HG02981 (cell line): Measurements from ENCODE around the gene SPEN.
"Not testable (repeated sequence)": the region's sequence is repeated elsewhere in the genome, so short reads cannot be mapped to it uniquely, and the experiment has no call there.

Experiments
- ATAC-seq: cut with Tn5 transposase; IDR thresholded peaks from one replicate; pipeline ENCODE4 v1.9.1; 2021; ENCODE audit warnings: mild to moderate bottlenecking, moderate library complexity; ENCODE audit not compliant: unreplicated experiment

Gene SPEN

DNA sequence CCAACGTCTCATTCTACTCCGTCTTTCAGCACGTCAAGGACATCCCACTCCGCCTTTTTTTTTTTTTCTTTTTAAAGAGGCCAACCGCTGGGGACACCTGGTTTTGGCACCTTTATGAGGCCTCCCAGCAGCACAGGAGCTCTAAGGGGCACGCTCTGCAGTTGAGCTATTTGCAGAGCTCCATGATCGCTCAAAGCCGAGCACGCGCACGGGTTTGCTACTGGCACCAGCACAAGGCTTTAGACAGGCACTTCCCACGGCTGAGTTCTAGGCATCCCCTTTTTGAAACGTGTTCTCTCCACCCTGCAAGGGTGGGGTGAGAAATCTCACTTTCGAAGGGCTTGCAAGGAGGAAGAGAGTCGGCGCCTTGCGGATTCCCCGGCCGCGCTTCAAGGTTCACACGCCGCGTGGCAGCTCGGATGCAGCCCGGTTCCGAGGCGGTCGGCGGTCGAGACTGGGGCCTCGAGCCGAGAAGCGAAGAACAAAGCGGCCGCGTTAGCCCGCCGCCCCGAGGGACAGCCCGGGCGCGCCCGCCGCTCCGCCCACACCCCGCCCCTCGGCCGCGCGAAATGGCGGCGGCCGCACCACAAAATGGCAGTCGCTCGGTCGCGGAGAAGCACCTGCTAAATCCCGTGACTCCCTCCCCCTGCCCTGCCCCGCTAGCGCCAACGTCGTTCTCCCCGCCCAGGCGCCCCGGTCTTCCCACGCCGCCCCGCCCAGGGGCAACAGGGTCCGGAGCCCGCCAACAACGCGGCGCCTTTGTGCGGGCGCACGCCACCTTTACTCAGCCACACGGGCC, 12.9 kb upstream of the SPEN start:
- ATAC-seq = peak; percentile 48

DNA sequence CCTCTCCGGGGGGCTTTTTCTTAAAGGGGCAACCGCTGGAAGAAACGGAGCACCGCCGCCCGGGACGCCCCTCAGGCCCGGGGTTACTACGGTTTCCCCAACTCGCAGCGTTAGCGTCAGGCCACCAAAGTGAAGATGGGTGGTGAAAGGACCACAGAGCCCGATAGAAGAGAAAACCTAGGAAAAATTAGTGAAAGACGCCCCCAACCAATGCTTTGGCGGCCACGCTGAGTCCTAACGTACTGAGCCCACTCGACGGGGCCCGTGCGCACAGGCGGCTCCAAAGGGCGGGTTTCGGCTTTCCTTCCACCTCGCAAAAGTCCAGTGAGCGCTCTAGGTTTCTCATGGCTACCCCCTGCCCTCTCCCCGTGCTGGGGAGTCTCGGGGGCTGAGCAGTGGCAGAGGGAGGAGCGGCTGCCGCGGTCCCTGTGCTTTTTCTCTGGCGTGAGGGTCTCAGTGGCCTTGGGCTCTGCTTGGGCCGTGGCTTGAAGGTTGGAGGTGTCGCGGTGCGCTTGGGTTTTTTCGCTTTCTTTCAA, 12.2 kb upstream of the SPEN start:
- peak; percentile 1 for ATAC-seq

DNA sequence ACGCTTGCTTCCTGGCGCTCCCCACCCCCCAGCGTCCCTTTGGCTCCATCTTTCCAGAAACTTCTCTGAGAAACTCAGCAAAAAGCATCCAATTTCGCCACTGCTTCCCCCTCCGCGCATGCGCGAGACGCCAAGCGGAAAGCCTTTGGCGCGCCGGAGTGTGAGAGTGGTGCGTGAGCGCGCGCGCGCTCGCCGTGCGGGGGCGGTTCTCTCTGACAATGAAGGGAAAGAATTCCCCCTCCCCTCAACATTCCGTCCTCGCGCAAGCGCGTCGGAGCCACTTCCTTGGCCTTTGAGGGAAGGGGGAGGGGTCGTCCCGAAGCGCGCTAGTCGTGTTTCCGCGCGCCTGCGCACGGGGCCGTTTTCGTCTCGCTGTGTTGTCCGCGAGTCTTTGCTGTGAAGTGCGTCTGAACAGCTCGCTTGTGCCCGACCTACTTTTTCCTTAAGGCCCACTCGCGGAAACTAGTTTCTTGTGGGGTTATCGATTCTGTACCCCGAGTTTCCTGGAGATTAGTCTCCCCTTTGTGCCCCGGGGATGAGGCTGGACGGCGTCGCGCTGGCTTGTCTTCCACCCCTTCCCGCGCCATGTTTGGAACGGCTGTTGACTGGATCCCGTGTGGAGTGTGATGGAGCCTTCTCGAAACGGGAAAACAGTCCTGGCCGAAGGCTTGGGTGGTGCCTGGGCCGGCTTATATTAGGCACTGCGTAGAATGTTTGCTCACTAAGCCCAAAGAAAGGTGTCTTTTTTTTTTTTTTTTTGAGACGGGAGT, 11.6 kb upstream of the SPEN start:
- peak; percentile 44 for ATAC-seq

GRCh38 chr1:15836511-15836771, 11.1 kb upstream of the SPEN start:
- not testable (repeated sequence) for ATAC-seq

DNA sequence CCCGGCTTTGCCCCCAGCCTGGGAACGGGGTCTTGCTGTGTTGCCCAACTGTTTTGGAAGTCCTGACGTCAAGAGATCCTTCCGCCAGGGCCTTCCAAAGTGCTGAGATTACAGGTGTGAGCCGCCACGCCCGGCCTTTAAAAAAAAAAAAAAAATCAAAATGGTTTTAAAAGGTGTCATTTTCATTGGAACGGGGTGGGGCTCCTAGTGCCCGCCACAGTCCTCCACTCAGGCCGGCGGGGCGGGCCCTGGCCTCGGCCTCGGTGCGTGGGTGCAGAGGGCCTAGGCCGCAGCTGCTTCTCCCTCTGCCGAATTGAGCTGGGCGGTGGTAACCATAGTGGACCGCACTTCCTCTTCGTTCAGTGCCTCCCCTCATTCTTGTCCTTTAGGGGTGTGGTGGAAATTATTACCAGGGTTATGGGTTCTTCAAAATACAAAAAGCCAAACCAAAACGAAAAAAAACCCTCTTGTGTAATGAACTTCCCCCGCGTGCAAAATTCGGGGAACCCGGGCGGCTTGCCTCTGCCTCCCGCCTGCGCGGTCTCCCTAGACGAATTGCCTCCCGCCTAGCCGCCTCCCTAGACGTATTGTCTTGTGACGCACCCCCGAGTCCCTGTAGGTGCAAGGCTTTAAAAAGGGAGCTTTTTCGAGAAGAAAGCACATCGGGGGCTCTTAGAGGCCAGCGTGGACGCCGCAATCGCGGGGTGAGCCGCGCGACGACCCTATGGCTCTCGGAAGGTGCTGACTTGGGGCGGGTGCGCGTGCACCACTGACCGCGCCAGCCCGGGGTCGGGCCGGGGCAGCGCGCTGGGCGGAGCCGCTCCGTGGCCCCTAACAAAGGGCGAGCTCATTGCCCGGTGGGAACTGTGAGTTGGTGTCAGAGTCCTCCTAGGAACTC, 10.5 kb upstream of the SPEN start:
- ATAC-seq = no peak

GRCh38 chr1:15837931-15838330, 9.6 kb upstream of the SPEN start:
- ATAC-seq = no peak

GRCh38 chr1:15838721-15839120, 8.8 kb upstream of the SPEN start:
- ATAC-seq = no peak

GRCh38 chr1:15843826-15844572, 3.5 kb upstream of the SPEN start:
- no peak for ATAC-seq

DNA sequence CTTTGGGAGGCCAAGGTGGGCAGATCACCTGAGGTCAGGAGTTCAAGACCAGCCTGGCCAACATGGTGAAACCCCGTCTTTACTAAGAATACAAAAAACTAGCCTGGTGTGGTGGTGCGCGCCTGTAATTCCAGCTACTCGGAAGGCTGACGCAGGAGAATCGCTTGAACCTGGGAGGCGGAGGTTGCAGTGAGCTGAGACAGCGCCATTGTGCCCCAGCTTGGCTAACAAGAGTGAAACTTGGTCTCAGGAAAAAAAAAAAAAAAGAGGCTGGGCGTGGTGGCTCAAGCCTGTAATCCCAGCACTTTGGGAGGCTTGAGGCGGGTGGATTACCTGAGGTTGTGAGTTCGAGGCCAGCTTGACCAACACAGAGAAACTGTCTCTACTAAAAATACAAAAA, 1.5 kb upstream of the SPEN start:
- ATAC-seq = not testable (repeated sequence)

GRCh38 chr1:15847893-15848142, 311 bp downstream of the SPEN start:
- peak; percentile 7 for ATAC-seq

- peak; percentile 9 for ATAC-seq
These were observed 829 bp downstream of the SPEN start for GRCh38 chr1:15848143-15848928.

GRCh38 chr1:15848929-15849774, 1.6 kb downstream of the SPEN start:
- ATAC-seq = no peak

GRCh38 chr1:15849775-15850324, 2.3 kb downstream of the SPEN start:
- no peak for ATAC-seq

DNA sequence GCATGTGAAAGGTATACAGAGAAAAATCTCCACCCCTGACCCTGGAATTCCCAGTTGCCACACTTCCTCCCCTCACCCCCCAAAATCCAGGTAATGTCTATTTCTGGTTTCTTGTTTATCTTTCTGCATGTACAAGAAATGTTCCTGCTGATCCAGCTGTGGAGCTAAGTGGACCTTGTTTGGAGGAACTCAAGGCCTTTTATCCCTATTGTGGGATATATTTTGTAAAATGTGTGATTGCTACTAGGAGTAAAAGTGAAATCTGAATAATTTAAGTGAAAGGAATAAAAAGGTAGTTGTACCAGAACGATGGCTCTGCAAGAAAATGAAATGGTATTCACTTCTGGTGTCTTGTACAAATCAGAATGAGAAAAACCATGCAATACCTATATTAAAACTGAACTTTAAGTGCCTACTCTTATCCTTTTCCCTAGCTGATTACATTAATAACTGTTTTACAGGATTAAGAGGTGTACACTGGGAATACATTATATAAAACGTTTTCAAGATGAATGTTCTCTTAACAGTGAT, 3.0 kb downstream of the SPEN start:
- no peak for ATAC-seq

DNA sequence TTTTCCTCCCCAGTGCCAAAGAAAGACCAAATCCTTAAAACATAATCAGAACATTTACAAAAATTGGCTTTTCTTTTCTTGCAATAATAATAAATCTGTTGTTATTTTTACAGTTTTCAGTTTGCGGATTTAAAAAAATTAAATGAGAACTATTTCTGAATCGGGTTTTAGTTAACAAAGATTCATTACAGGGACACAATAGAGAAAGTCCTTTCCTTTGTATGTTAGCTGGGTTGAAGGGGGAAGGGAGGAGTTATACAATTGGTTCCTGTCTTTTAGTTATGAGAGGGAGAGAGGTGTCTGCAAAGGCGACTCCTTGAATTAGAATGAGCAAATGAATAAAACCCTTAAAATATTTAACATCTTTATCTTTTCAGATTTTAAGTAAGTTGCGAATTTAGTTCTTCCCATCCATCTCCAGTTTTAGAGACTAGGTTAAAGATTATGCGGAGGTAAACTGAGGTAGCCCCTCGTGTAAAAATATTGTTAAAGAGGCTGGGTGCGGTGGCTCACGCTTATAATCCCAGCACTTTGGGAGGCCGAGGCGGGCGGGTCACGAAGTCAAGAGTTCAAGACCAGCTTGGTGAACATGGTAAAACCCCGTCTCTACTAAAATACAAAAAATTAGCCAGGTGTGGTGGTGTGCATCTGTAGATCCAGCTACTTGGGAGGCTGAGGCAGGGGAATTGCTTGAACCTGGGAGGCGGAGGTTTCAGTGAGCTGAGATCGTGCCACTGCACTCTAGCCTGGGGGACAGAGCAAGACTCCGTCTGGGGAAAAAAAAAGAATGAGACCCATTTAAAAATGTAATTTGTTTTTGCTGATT, 3.9 kb downstream of the SPEN start:
- ATAC-seq = no peak

- no peak for ATAC-seq
These were observed 4.7 kb downstream of the SPEN start for GRCh38 chr1:15852036-15852827.

DNA sequence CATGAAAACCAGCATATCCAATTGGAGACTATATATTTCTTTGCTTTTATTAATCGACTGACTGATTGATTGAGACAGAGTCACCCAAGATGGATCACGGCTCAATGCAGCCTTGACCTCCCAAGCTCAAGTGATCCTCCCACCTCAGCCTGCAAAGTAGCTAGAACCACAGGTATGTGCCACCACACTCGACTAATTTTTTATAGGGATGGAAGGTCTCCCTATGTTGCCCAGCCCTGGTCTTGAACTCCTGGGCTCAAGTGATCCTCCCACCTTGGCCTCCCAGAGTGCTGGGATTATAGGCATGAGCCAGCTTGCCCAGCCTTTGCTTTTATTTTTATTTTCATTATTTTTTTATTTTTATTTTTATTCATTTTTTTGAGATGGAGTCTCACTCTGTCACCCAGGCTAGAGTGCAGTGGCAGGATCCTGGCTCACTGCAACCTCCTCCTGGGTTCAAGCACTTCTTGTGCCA, 5.4 kb downstream of the SPEN start:
- no peak for ATAC-seq
